Right atrium auricular region (tissue), 2 donors: ENCODE measurements around the gene CBLIF. TPM values are rescaled to one million over a fixed set of nuclear protein-coding genes. Genes with fewer than 3 reads are reported as not detected.
"Not testable (repeated sequence)": the region's sequence is repeated elsewhere in the genome, so short reads cannot be mapped to it uniquely, and the experiment has no call there.

ENCODE experiments used
- DNase-seq: peaks from one replicate; pipeline ENCODE4 v3.0.0-alpha.2; 2019; ENCODE audit warnings: low spot score
- H3K27ac ChIP-seq, 2 donors: fragments of 200-600 bp; sonication (generic); 1 replicate in 1 of 2; 2 replicates in 1 of 2; pipeline ENCODE4 v1.5.1; 2016 to 2019
- H3K27me3 ChIP-seq, 2 donors: fragments of 200-600 bp; sonication (generic); one replicate each; pipeline versions ENCODE4 v1.5.1 to v1.6.0; 2017 to 2019
- H3K36me3 ChIP-seq: fragments of 200-600 bp; sonication (generic); one replicate; pipeline ENCODE4 v1.5.1; 2016
- H3K4me1 ChIP-seq, 2 donors: fragments of 200-600 bp; sonication (generic); one replicate each; pipeline versions ENCODE4 v1.5.1 to v1.6.0; 2017 to 2019
- H3K4me3 ChIP-seq, 2 donors: fragments of 200-600 bp; sonication (generic); 1 replicate in 1 of 2; 2 replicates in 1 of 2; pipeline ENCODE4 v1.5.1; 2017 to 2019; ENCODE audit warnings: mild to moderate bottlenecking in 1 of 2, moderate library complexity in 1 of 2
- H3K9me3 ChIP-seq, 2 donors: fragments of 200-600 bp; sonication (generic); one replicate each; pipeline ENCODE4 v1.5.1; 2019
- total RNA-seq, 2 donors: library from RNA; depleted of rRNA; stranded (reverse); fragments of >200 nt; gene quantifications; one replicate each; pipeline ENCODE4 v1.1.0, GENCODE V29; 2016
- TF ChIP-seq, protein P1 (sequence below), 2 donors: fragments of 200-600 bp; sonication (generic); IDR thresholded peaks; one replicate each; pipeline ENCODE4 v1.5.1; 2019; ENCODE audit warnings: antibody characterized with exemption in 2 of 2

CBLIF gene
- total RNA-seq, 2 donors from 2014 or later: not detected

DNA sequence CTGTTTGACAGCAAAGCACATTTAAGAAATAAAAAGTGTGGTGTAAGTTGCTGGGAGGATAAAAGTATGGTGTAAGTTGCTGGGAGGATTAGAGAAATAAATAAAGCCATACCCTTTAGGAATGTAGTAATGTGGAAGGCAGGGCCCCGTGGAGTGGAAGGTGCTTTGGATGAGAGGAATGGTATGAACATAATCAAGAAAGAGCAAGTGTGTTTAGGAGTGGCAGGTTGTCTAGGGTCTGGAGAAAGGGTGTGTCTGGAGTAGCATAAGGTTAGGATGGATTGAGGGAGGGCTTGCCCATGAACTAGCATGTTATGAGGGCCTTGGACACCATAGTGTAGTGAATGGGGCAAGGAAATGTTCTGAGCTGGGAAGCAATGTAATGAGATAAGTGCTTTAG lies 52.8 kb downstream of the CBLIF start:
- Histone ChIP-seq H3K9me3 (no peaks in the 10 kb centered on the region), H3K4me1 (peaks cover 0 to 1% of the 10 kb centered on the region in 2 donors), H3K4me3 (no peak overlapping the region), H3K36me3 (peaks cover 70% of the 10 kb centered on the region), H3K27ac (no peak overlapping the region), H3K27me3 (no peaks in the 10 kb centered on the region)
- no peak for DNase-seq
- TF ChIP-seq, protein P1, sequence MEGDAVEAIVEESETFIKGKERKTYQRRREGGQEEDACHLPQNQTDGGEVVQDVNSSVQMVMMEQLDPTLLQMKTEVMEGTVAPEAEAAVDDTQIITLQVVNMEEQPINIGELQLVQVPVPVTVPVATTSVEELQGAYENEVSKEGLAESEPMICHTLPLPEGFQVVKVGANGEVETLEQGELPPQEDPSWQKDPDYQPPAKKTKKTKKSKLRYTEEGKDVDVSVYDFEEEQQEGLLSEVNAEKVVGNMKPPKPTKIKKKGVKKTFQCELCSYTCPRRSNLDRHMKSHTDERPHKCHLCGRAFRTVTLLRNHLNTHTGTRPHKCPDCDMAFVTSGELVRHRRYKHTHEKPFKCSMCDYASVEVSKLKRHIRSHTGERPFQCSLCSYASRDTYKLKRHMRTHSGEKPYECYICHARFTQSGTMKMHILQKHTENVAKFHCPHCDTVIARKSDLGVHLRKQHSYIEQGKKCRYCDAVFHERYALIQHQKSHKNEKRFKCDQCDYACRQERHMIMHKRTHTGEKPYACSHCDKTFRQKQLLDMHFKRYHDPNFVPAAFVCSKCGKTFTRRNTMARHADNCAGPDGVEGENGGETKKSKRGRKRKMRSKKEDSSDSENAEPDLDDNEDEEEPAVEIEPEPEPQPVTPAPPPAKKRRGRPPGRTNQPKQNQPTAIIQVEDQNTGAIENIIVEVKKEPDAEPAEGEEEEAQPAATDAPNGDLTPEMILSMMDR (IDR thresholded peaks at IDR 0.05): no peak

DNA sequence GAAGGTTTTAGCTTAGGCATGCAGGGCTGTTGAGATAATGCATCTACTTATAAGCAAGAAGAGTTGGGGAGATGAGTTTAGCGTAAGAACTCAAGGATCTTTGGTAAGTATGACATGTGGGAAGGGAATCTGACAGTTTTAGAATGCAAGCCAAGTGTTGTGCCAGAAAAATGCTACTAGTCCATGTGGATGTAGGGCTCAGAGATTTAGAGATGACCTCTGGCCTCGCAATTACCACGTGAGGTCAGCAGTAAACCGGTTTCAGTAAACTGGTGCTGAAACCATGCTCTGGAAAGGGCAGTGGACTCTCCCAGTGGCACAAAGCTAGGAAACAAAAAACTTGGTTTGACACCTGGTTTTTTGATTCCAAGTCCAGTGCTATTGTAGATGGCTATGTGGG lies 53.7 kb downstream of the CBLIF start:
- Histone ChIP-seq H3K27ac (no peak overlapping the region), H3K27me3 (no peaks in the 10 kb centered on the region), H3K36me3 (peaks cover 66% of the 10 kb centered on the region), H3K4me3 (no peak overlapping the region), H3K4me1 (peaks cover 0 to 10% of the 10 kb centered on the region in 2 donors), H3K9me3 (no peaks in the 10 kb centered on the region)
- DNase-seq: no peak
- TF ChIP-seq, protein P1 (IDR thresholded peaks at IDR 0.05): no peak

DNA sequence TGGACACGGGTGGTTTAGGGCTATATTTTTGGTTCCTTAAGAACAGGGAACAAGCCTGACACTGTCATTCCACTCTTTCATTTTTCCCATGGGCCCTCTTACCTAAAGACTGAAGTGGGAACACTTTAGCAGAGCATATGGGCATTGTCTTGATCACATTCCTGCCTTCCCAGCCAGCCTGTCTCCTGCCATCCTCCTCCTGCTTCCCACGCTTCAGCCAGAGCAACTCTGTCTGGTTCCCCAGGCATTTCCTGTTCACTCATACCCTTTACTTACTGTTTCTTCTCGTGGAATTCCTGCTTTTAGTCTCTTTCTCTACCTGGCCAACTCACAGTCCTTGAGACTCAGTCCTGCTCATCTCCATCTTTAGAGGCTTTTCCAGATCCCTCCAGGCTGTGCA lies 57.5 kb downstream of the CBLIF start:
- no peak for DNase-seq
- Histone ChIP-seq H3K36me3 (peaks cover 30% of the 10 kb centered on the region), H3K4me1 (peaks cover 0 to 14% of the 10 kb centered on the region in 2 donors), H3K4me3 (no peak overlapping the region), H3K9me3 (no peaks in the 10 kb centered on the region), H3K27ac (no peak overlapping the region), H3K27me3 (no peaks in the 10 kb centered on the region)
- TF ChIP-seq, protein P1 (IDR thresholded peaks at IDR 0.05): no peak

DNA sequence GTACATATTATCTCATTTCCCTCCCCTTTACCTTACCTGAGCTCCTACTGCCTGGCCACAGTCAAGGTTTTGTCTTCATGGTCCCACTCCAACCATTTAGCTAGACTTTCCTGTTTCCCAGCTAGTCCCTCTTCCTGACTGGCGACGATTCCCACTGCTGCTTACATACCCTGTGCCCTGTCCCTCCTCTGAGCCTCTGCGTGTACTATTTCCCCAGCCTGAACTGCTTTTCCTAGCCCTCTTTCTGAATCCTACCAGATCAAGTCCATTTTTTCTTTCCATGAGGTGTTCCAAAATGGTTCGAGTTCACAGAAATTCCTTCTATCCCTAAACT lies 58.1 kb downstream of the CBLIF start:
- TF ChIP-seq, protein P1 (IDR thresholded peaks at IDR 0.05): no peak
- no peaks in the 10 kb centered on the region for H3K9me3 ChIP-seq
- no peak for DNase-seq
- H3K36me3 ChIP-seq: peaks cover 24% of the 10 kb centered on the region
- no peaks in the 10 kb centered on the region for H3K27me3 ChIP-seq
- H3K4me3 ChIP-seq: no peak overlapping the region
- H3K27ac ChIP-seq: peak overlapping the region; percentile 4 to 34
- peaks cover 0 to 14% of the 10 kb centered on the region in 2 donors for H3K4me1 ChIP-seq

DNA sequence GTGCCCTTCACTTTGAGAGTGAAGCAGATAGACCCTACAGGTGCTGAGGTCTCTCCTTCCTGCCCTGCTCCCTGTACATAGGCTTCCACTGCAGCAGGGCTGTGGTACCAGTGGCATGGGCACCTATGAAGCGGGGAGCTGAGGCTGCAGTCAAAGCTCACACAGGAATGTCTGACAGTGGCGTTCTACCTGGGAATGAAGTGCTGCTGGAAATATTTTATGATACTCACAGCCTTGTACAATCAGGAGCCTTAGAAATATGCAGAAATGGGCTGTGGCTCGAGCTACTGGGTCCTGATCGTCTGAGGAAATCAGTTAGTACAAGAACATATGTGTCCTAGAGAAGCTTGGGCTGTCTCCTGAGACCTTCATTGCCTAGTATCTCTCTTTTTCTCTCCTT lies 59.5 kb downstream of the CBLIF start:
- TF ChIP-seq, protein P1 (IDR thresholded peaks at IDR 0.05): no peak
- Histone ChIP-seq H3K27me3 (no peaks in the 10 kb centered on the region), H3K4me3 (no peak overlapping the region), H3K27ac (no peak overlapping the region), H3K4me1 (peaks cover 0 to 14% of the 10 kb centered on the region in 2 donors), H3K9me3 (no peaks in the 10 kb centered on the region), H3K36me3 (peaks cover 21% of the 10 kb centered on the region)
- no peak for DNase-seq

DNA sequence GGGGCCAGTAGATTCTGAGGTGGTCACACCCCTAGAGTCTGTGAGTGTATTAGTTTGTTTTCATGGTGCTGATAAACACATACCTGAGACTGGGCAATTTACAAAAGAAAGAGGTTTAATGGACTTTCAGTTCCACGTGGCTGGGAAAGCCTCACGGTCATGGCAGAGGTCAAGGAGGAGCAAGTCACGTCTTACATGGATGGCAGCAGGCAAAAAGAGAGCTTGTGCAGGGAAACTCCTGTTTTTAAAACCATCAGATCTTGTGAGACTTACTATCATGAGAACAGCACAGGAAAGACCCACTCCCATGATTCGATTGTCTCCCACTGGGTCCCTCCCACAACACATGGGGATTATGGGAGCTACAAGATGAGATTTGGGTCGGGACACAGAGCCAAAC lies 60.9 kb downstream of the CBLIF start:
- not testable (repeated sequence) for DNase-seq, H3K36me3 ChIP-seq, H3K27ac ChIP-seq, H3K27me3 ChIP-seq, H3K9me3 ChIP-seq, H3K4me3 ChIP-seq
- H3K4me1 ChIP-seq: peaks cover 0 to 14% of the 10 kb centered on the region in 2 donors
